22Rv1 (cell line): ENCODE results near the gene FGGY.

Experiments
- CTCF ChIP-seq: fragments of 450-650 bp; IDR thresholded peaks from 2 replicates; pipeline ENCODE4 v1.5.1; 2017; ENCODE audit warnings: mild to moderate bottlenecking
- ZFX ChIP-seq: fragments of 450-650 bp; IDR thresholded peaks from 2 replicates; pipeline ENCODE4 v1.6.1; 2017; ENCODE audit warnings: antibody characterized with exemption, borderline replicate concordance

GRCh38 chr1:59393211-59394180 is 96.6 kb downstream of the FGGY start:
- no peak for TF ChIP-seq CTCF
- TF ChIP-seq ZFX = no peak
